Activated T-cell treated with anti-CD3 and anti-CD28 coated beads for 4 hours (primary cell): ENCODE results near the gene MAPK7.

ENCODE experiments used
- DNase-seq: peaks from one replicate; pipeline ENCODE4 v3.0.0-alpha.2; 2020

Gene MAPK7

DNA sequence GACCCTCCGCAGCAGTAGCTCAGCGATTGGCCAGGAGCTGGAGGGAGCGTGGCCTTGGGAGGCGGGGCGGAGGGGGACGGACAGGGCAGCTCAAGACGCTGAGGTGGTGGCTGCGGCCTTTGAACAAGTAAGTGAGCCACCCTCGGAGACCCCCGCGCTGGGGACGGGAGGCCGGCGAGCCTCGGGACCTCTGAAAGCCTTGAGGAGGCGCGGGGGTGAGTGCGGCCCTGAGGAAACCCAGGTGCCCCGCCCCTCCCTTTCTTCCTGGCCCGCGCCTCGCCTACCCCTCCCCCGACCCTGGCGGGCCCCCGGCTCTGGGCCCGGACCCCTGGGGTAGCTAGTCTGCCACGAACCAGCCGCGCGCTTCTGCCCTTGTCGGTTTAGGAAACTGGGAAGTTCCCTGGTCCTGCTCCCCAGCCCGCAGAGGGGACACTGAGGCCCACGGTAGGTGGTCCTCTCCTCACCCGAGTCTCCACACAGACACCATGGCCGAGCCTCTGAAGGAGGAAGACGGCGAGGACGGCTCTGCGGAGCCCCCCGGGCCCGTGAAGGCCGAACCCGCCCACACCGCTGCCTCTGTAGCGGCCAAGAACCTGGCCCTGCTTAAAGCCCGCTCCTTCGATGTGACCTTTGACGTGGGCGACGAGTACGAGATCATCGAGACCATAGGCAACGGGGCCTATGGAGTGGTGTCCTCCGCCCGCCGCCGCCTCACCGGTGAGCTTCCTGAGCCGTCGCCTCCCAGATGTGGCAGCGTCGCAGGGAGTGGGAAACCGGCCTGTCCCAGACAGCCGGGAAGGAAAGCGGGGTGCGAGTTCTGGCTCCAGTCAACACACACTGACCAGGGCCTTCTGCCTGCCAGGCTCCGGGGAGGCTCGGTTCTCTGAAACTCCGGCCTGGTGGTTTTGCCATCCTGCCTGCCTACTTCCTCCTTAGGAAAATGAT is at the start of gene MAPK7:
Gene MAPK7, plus strand, starts transcription at position 83 of the 945 bp plus-strand sequence. Its CDS starts 403 bp downstream, at position 486.
- no peak for DNase-seq

DNA sequence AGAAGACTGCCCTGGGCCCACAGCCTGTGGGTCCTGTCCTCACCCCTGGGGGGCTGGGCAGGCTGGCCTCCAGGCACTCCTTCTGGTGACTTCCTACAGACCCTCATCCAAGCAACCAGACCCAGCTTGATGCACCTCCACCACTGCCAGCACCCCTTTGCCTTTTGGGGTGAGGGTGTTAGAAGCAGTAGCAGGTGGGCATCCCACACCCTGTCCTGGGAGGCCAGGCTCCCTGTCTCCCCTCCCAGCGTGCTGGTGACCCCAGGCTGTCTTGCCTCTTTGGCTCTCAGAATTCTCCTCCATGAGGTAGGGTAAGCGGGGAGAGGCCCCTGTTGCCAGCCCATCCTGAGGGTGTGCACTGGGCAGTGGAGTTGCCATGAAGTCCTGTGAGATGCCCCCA is 49.2 kb upstream of the MAPK7 start:
- DNase-seq: no peak

DNA sequence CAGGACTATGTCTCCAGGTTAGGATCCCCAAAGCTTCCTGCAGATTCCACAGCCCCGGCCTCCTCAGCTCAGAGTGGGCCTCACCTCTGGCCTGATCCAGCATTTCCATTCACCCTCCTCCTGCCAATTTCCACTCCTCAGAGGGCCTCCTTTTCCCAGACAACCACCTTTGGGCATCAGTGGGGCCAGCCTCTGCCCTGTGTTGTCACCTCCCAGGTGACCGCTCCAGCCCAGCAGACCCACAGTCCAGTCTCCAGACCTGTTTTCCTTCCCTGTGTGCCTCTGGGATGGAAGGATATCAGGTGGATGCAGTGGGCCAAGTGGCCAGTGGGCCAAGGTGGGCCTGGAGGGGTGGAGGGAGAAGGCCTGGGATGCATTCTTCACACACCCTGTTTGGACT is 48.5 kb upstream of the MAPK7 start:
- no peak for DNase-seq

DNA sequence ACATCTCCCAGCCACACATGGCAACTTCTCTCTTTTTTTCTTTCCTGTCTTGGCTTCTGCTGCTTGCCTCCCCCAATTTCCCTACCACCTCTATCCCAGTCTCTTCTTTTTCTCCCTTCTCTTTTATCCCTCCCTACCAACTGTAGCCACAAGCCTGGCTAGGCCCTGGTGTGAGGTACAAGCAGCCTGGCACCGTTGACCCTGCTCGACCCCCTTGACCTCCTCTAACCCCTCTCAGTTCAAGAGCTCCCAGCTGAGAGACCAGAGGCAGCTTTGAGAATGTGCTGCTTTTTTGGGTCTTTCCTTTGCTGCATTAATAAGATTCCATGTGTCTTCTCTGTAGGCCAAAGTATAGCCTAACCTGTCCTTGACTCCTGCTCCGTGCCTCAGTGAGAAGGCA is 48.0 kb upstream of the MAPK7 start:
- no peak for DNase-seq

DNA sequence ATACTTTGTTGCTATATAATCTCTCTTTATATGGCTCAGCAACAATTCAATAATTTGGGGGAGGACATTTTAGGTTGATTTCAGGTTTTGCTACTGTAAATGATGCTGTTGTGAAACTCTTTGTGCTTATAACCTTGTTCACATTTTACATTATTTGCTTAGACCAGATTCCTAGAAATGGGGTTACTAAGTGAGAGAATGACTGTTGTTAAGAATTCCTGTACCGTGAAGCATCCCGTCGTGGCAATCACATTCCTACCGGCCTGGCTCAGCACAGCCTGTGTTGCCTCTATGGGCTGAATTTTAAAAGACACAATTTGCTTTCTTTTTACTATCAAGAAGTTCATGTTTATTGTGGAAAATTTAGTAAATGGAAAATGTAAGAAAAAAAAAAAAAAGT is 47.2 kb upstream of the MAPK7 start:
- no peak for DNase-seq

DNA sequence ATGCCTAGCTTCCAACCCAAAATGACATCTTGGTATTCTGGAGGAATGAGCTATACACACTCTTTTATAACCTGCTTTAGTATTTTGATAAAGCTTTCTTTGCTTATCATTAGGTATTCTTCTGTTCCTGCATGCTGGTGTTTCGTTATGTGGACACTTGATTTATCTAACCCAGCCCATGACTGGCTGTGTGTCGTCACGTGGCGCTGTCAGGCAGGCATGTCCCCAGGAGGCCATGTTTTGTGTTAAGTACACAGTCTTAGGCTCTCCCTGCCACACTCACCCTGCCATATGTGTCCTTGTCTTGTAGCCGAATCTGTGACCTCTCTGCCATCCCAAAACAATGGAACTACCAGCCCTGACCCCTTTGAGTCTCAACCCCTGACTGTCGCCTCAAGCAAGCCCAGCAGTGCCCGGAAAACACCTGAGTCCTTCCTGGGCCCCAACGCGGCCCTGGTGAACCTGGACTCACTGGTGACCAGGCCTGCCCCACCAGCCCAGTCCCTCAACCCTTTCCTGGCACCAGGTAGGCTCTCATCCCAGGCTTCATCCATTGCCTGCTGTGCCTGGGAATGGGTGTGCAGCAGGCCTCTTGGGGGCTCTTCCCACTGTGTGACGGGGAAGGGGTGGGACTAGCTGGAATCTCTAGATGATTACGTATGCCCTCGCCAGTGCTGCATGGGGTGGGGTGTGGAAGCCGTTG is 46.6 kb upstream of the MAPK7 start:
- DNase-seq: no peak

DNA sequence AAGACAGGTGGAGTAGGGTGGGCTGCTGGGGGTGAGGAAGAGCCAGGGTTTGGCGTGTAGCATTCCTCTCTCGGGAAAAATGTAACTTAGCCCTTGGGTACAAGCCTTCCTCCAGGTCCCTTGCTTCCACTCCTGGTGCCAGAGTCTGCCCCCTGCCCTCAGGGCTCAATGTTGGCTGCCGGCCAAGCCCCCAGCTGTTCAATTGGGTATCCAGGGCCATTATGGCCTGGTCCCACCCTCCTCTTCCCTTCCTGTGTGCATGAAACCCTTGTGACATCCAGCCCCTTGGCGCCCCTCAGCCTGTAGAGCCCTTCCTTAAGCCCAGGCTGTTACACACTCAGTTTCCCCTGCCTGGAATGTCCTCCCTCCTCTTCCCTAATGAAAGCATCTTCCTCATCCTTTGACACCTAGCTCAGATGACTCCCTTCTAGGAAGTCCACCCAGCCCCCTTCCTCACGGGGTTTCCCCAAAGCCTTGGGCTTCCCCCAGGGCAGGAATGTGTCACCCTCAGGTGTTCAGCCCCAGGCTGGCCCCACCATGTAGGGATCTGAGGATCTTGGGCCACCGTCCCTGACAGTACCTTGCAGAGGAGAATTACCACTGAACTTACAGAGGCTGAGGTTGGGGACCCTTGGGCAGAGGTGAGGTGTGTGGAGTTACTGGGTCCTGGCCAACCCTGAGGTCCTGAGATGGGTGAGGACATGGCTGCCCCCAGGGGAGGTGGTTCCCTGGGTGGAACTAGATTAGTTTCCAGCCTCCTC is 45.7 kb upstream of the MAPK7 start:
- DNase-seq: no peak

DNA sequence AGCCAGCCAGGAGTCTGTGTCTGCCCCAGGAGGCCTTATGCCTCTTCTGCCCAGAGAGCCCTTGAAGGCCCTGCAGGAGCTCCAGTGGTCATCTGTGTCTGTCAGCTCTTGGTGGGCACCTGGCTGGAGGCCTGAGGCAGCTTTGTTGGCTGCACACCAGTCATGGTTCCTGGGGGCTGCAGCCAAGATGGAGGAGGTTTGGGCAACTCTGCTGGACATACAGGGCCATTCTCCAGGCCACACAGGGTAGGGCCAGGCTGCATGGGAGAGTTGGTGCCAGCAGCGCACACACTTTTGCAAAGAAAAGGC is 45.2 kb upstream of the MAPK7 start:
- no peak for DNase-seq

DNA sequence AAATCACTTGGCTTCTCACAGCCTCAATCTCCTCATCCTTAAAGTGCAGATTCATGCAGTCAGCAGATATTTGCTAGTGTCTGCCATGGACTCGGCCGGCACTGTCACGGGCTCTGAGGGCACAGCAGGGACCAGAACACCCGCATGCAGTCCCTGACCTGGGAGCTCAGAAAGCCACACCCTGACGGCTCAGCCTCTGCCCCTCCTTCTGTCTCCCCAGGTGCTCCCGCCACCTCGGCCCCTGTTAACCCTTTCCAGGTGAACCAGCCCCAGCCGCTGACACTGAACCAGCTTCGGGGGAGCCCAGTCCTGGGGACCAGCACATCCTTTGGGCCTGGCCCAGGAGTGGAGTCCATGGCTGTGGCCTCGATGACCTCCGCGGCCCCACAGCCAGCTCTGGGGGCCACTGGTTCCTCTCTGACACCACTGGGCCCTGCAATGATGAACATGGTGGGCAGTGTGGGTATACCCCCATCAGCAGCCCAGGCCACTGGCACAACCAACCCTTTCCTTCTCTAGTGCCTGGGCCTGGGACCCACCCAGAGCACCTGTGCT is 44.5 kb upstream of the MAPK7 start:
- DNase-seq: no peak

DNA sequence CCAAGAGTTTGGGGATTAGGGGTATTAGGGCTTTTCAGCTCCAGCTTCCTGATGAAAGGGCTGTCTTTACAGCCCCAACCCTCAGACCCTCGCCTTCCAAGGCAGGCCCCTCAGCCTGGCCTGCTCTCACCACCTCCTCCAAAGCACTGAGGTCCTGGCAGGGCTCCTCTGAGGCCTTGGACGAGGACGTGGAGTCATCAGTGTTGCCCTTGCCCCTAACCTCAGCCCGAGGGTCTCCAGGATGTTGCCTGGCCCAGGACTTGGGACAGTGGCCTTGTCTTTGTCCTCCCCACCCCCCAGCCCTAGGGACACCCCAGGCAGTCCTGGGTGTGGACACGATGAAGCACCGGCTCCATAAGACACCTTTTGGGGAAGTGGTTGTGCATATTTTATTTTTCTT is 44.0 kb upstream of the MAPK7 start:
- DNase-seq: no peak

DNA sequence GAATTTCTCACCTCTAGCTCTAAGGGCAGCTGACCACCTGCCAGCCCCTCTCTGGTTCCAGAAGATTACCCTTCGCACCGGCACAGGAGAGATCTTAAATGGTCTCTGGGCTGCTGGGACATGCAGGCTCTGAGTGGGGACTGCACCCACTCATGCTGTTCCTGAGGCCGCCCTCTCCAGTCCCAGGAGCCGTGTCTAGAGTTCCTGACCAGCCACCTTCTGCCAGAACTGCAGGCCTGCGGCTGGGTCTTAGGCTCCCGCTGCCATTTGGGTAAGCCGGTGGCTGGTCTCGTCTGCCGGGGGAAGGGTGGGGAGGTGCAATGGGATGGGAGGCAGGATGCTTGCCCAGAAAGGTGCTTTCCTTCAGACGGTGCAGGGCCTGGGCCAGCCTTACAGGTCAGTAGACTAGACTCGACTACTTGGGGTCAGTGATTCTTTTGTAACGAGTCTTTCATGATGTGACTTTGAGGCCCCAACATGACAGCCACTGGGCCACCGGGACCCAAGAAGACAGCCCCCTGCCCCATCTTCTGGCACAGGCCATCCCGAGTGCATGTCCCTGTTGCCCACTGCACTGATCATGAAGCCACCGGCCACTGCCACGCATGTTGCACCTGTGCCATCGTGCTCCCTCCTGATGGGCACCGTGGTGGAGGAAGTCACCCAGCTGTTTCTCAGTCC is 42.2 kb upstream of the MAPK7 start:
- no peak for DNase-seq

DNA sequence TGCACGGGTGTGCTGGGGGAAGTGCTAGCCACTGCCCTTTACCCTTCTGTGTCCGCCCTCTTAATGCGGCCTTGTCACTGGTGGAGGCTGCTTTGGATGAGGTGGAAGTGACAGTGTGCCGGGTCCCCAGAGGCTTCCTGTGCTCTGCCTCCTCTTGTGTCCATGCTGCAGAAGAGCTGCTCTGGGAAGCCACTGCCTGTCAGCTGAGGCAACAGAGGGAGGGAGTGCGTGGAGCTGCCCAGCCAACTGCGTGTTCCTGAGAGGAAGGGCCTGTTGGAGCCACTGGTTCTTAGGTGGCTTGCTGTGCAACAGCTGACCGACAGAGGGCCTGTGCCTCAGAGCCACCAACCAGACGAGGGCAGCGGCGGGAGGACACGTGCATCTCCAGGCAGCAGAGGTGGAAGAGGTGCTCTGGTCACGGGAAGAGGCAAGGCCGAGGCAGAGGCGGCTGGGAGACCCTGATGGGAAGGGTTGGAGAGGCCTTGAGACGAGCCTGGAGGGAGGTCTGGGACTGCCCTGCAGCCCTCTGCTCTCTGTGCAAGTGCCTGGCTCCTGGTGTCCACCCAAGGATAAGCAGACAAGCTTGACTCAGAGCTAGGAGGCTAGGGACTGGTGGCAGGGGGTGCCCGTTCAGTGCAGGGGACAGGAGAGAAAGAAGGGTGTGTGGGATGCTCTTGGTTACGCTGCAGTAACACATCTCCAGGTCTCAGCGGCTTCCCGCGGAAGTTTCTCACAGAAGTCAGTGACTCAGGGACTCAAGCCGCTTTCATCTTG is 41.2 kb upstream of the MAPK7 start:
- DNase-seq: no peak

DNA sequence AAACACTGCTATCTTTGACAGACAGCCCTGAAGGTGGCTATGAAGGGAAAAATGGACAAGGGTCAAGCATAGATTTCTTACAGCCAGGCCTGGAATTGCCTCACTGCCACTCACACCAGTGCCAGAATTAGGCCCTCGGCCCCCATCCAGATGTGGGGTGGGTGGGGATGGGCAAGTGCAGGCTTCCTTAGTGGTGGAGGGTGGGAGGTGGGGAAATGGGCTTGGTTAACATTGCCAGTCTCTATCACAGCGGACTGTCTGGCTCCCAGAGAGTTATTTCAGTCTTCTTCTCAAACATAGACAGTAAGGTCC is 40.6 kb upstream of the MAPK7 start:
- DNase-seq: no peak

DNA sequence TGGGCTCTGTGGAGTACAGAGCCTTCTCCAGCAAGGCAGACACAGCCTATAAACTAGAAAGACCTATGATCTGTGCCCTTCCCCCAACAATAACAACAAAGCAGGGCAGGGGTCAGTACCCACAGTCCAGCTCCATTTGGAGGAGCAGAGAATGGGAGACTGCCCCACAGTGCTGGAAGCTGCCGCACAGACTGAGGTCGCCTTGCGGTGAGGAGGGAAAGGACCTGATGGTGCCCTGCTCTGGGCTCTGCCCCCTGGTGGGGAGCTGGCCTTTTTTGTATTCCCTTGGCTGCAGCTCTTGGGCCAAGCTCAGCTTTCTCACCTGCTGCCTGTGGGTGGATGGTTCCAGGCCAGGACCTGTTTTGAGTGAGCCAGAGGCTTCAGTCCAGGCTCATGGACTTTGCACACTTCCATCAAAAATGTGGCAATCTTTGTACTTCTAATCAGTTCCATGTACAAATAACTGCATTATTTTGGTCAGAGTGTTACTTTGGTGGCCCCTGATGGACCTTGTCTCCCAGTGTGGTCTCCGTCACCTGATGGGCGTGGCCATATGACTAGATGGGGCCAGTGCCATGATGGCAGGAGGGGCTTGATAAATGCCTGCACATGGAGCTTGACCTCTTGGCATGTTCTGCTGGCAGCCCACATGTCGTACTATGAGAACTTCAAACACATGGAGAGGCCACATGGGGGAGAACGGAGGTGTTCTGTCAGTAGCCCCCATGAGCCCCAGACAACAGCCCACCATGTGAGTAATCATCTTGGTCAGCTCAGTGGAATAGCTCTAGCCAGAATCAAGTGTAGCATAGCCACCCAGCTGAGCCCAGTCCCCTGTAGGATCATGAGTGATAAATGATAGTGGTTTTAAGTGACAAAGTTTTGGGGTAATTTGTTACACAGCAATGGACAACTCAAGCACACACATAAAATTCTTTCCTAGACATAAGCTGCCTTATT is 40.0 kb upstream of the MAPK7 start:
- DNase-seq: peak; percentile 35

DNA sequence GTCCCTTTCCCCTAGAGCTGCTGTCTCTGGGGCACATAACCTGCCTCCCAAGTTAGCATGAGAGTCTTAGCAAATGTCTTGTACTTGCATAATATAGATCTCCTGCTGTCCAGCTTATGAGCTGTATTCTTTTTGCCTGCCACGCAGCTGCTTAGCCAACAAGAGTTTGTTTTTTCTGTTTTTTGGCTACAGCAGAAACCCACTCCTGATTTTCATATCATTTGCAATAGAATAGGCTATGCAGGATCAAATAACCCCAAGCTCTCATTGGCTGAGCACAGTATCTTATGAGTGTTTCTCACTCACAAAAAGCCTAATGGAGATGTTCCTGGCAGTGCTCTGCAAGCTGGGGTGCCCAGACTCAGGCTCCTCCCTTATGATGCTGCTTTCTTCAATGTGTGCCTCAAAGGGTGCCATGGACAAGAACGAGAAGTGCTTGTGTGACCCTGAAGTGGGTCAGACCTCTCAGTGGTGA is 38.9 kb upstream of the MAPK7 start:
- no peak for DNase-seq

DNA sequence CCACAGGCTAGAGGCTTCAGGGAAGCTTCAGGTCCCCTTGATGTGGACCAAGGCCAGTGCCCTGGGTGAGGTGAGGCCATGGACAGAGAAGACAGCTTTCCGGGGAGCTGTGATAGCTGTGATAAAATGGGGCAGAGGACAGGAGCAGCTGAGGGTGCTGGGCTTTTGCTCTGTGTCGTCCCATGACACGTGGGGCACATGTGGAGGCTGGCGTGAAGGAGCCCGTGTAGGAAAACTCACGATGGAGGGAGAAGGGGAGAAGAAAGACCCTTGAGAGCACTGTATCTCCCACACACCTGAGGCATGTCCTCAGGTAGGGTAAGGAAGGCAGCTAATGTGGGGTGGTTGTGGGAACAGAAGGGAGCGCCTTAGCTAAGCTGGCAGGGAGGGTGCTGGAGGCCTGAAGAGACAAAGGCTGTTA is 37.1 kb upstream of the MAPK7 start:
- DNase-seq: no peak

DNA sequence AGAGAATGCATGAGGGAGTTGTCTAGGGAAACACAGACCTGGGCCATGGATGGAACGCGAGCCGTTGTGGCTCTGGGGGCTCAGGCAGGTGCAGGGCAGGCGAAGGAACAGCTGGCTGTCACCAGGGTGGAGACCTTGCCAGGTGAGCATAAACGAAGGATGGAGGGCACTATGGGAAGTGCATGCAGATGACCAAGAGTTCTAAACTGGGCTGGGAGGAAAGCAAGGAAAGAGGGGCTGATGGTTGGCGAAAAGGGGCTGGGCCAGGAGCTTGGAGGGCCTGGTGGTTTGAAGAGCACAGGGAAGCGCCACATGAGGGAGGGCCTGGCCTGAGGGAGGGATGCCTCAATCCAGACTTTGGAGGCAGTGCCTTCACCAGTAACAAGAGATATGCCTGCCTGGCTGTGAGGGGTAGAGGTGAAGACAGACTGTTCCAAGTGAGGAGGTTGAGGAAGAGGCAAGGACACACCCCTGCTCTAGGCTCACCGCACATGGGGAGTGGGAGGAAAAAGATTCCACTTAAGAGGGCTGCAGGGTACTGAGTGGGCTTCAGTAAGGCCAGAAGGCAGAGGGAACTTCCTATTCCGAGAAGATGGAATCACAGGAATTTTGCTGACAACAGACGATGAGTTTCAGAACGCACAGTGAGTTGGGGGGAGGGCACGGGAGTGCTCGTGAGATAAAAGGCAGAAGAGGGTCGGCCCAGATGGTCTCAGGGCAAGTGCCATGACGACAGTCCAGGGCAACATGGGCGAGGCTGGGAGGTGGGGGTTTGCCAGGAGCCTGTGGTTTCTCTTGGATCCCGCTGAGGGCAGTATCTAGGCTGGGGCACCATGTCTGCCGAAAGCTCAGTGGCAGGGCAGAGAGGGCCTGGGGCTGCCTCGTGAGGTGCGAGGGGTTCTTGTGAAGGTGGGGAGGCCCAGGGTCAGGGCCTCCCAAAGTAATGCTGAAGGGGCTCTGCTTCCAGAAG is 36.4 kb upstream of the MAPK7 start:
- DNase-seq: no peak

DNA sequence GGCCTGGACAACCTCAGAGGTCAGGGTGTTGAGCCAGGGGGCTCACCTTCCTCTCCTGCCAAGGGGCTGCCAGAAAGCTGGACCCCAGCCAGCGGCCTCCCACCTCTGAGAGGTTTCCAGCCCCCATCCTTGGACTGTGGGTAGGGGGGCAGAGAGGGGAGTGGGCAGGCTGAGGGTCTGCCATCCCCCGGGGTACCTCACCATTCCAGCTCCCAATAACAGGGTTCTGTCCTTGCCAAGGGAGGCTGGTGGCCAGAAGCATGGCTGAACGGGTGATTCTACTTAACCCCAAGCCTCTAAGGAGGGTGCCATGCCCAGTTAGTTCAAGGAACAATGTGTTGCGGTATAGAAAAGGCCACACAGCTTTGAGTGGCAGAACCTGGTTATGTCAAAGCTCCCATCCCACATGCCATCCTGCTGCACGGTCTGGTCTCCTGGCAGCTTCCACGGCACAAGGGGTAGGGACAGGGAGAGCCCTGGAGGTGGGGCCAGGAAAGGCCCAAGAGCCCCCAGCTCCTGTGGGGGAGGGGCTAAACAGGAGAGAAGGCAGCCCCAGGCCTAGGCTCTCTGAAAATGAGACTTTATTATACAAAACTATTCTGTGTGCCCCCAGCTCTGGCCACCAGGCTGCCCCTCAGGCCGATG is 35.6 kb upstream of the MAPK7 start:
- no peak for DNase-seq

DNA sequence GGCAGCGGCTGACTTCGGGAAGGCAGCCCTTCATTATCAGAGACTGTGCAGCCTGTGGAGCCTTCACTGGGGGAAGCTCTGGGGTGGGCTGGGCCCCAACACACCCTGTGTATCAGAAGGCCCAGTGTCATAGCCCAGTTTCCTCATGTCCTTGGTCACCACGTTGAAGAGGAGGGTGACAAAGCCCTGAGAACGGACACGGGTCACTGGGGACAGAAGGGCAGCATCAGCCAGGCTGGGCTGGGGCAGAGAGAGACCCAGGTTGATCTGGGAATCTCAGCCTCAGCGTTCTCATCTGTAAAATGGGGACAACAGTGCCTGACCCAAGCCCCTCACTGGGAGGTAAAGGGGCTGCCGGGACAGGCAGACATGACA is 35.1 kb upstream of the MAPK7 start:
- DNase-seq: no peak
